K562 (cell line): Measurements from ENCODE around the gene DPCD. TPM values are rescaled to one million over a fixed set of nuclear protein-coding genes. Genes with fewer than 3 reads are reported as not detected.

Experiments used
- ATAC-seq: fragments of 200-7000 bp; cut with Tn5 transposase; 3 replicates; pipeline ENCODE4 v1.9.1; 2020; ENCODE audit warnings: moderate library complexity
- Bru-seq: library from RNA; stranded (reverse); fragments of 400-500 nt; gene quantifications from one replicate; lab custom pipeline; 2021; lab: Mats Ljungman, UMichigan
- BruChase-seq, 2 experiments: library from RNA; stranded (reverse); fragments of 400-500 nt; gene quantifications; one replicate each; lab custom pipeline; 2021; lab: Mats Ljungman, UMichigan
- BruUV-seq: library from RNA; stranded (reverse); fragments of 400-500 nt; replicated peaks from 2 replicates; lab custom pipeline; 2021; lab: Mats Ljungman, UMichigan
- CTCF ChIA-PET: fragments of 300-600 bp; formaldehyde crosslinking; extraction: SDS; loops from one replicate; lab custom pipeline; 2021; ENCODE audit warnings: low intra/inter-chr PET ratio; lab: Yijun Ruan, JAX
- POLR2A ChIA-PET: fragments of 300-600, 350-650 bp; sonication (Branson Sonifier 250); formaldehyde crosslinking; extraction: SDS; loops from one replicate; lab custom pipeline; 2021; ENCODE audit warnings: antibody characterized with exemption, inconsistent platforms; lab: Yijun Ruan, JAX
- DNase-seq, 4 experiments: peaks; one replicate each; pipeline versions ENCODE4 v3.0.0 to v3.0.0-alpha.2; 2011 to 2018; ENCODE audit warnings: low spot score in 3 of 4, mixed read lengths in 3 of 4; ENCODE audit errors: extremely low read depth in 1 of 4
- FAIRE-seq: peaks from 2 replicates; lab custom pipeline; 2011; peaks lifted over from hg19 to GRCh38; lab: Jason Lieb, UNC
- H2AFZ ChIP-seq: 2 replicates; pipeline ENCODE4 v1.6.0; 2011; ENCODE audit warnings: low read depth, low read length, control low read depth, inconsistent platforms
- H3K27ac ChIP-seq: fragments of 200-600 bp; 3 replicates; pipeline ENCODE4 v1.8.0; 2011; ENCODE audit warnings: low read depth, mild to moderate bottlenecking, control low read depth, inconsistent platforms, low read length, moderate library complexity, mixed read lengths; ENCODE audit errors: extremely low read depth
- H3K27me3 ChIP-seq, 2 experiments: fragments of 300-600 bp in 1 of 2; 2 replicates in 1 of 2; 3 replicates in 1 of 2; pipeline versions ENCODE4 v1.6.0 to v1.8.0; 2011; ENCODE audit warnings: inconsistent platforms in 2 of 2, low read length in 2 of 2, mild to moderate bottlenecking in 1 of 2, mixed read lengths in 1 of 2, moderate library complexity in 1 of 2; ENCODE audit not compliant: control insufficient read depth in 2 of 2, insufficient read depth in 2 of 2
- H3K36me3 ChIP-seq: fragments of 300-600 bp; 3 replicates; pipeline ENCODE4 v1.8.0; 2011; ENCODE audit warnings: mild to moderate bottlenecking, low read length, inconsistent platforms; ENCODE audit not compliant: control insufficient read depth, insufficient read depth
- H3K4me1 ChIP-seq, 2 experiments: fragments of 200-600 bp in 1 of 2; replicated peaks in 1 of 2; 2 replicates in 1 of 2; 3 replicates in 1 of 2; pipeline versions ENCODE4 v1.5.1 to v1.8.0; 2011; ENCODE audit warnings: inconsistent platforms in 2 of 2, low read length in 2 of 2, mild to moderate bottlenecking in 1 of 2, mixed read lengths in 1 of 2, moderate library complexity in 1 of 2; ENCODE audit not compliant: control insufficient read depth in 2 of 2, insufficient read depth in 2 of 2
- H3K4me2 ChIP-seq: 2 replicates; pipeline ENCODE4 v1.6.1; 2011; ENCODE audit warnings: low read length, control low read depth, inconsistent platforms, mixed read lengths; ENCODE audit not compliant: insufficient read depth
- H3K4me3 ChIP-seq: fragments of 200-600 bp; sonication (generic), shearing (Covaris generic); 2 replicates; pipeline ENCODE4 v1.5.1; 2016; ENCODE audit warnings: control low read depth, inconsistent platforms
- H3K79me2 ChIP-seq: fragments of 200-600 bp; 3 replicates; pipeline ENCODE4 v1.8.0; 2011; ENCODE audit warnings: low read length, inconsistent platforms; ENCODE audit not compliant: control insufficient read depth, insufficient read depth
- H3K9ac ChIP-seq, 2 experiments: 2 replicates each; pipeline versions ENCODE4 v1.6.0 to v1.6.1; 2011; ENCODE audit warnings: low read depth in 2 of 2, low read length in 2 of 2, control low read depth in 1 of 2, inconsistent platforms in 1 of 2, mild to moderate bottlenecking in 1 of 2, mixed read lengths in 1 of 2; ENCODE audit not compliant: insufficient read depth in 1 of 2
- H3K9me1 ChIP-seq: one replicate; pipeline ENCODE4 v1.6.0; 2011; ENCODE audit warnings: inconsistent platforms, mild to moderate bottlenecking, low read length, moderate library complexity; ENCODE audit not compliant: control insufficient read depth, insufficient read depth
- H3K9me3 ChIP-seq: replicated peaks from 2 replicates; pipeline ENCODE4 v1.5.1; 2011; ENCODE audit warnings: low read depth, low read length, inconsistent platforms; ENCODE audit not compliant: control insufficient read depth, insufficient read depth
- H4K20me1 ChIP-seq: replicated peaks from 2 replicates; pipeline ENCODE4 v1.6.1; 2011; ENCODE audit warnings: low read length, inconsistent platforms, mixed read lengths; ENCODE audit not compliant: control insufficient read depth, insufficient read depth
- ETV5 ChIP-seq: sonication (generic); formaldehyde crosslinking; IDR thresholded peaks from 2 replicates; pipeline ENCODE4 v1.4.0; 2020; ENCODE audit warnings: low read depth, mild to moderate bottlenecking, missing genetic modification reagents
- HNRNPUL1 ChIP-seq: fragments of 200-400 bp; formaldehyde crosslinking; IDR thresholded peaks from 2 replicates; pipeline ENCODE4 v1.6.1; 2017; ENCODE audit warnings: low read length
- KLF1 ChIP-seq: fragments of 450-650 bp; IDR thresholded peaks from 2 replicates; pipeline ENCODE4 v1.6.1; 2016; ENCODE audit warnings: missing genetic modification characterization, missing compliant biosample characterization
- RBM14 ChIP-seq: fragments of 200-400 bp; formaldehyde crosslinking; IDR thresholded peaks from 2 replicates; pipeline ENCODE4 v1.6.1; 2018; ENCODE audit warnings: low read depth, mild to moderate bottlenecking, low read length, moderate library complexity, borderline replicate concordance; ENCODE audit not compliant: insufficient read depth
- SETDB1 ChIP-seq: IDR thresholded peaks from one replicate; pipeline ENCODE4 v1.6.1; 2012; ENCODE audit warnings: low read length, control low read depth, inconsistent platforms
- WGBS: fragments of 100-300 bp; shearing (Covaris generic); methylation state at CpG from one replicate; pipeline ENCODE4 v1.1.6; 2016; ENCODE audit warnings: low coverage, mixed read lengths; ENCODE audit not compliant: insufficient coverage; ENCODE audit errors: missing lambda C conversion rate; 5-methylcytosine and 5-hydroxymethylcytosine counted together
- in situ Hi-C: fragments of 300-500 bp; cut with MboI; formaldehyde crosslinking; loops from 4 replicates; pipeline ENCODE4 v1.15.0; 2018; ENCODE audit warnings: inconsistent platforms, mixed read lengths
- intact Hi-C: fragments of 100-400 bp; cut with micrococcal nuclease; formaldehyde crosslinking; loops from 2 replicates; pipeline ENCODE4 v1.14.2; 2022
- long read RNA-seq, 3 experiments: library from polyadenylated mRNA in 2 of 3; library from RNA in 1 of 3; unstranded in 2 of 3; stranded (forward) in 1 of 3; transcript quantifications; one replicate each; pipeline ENCODE4 v2.0.0, GENCODE V29; 2019 to 2022
- polyA minus RNA-seq, 3 experiments: library from RNA; depleted of rRNA, polyadenylated mRNA; stranded (reverse); fragments of >200 nt; gene quantifications; 2 replicates each; pipeline ENCODE4 v1.2.3, GENCODE V29; 2011
- polyA plus RNA-seq, 8 experiments: library from polyadenylated mRNA; depleted of rRNA in 4 of 8; stranded (reverse) in 5 of 8; unstranded in 3 of 8; fragments of >200 nt; fragmentation: Nextera tagmentation in 2 of 8; fragmentation: Illumina TruSeq in 1 of 8; extraction: Ambion mirVana in 2 of 8; extraction: Trizol in 1 of 8; gene quantifications; 2 replicates each; pipeline versions ENCODE4 v1.2.1 to v1.2.3, GENCODE V29; 2011 to 2014; ENCODE audit warnings: inconsistent platforms in 1 of 8, missing spikeins in 1 of 8
- total RNA-seq, 7 experiments: library from RNA; depleted of rRNA in 6 of 7; stranded (reverse); fragments of >200 nt in 6 of 7; fragmentation: Illumina TruSeq in 2 of 7; extraction: Trizol in 2 of 7; gene quantifications; 2 replicates each; pipeline versions ENCODE4 v1.2.1 to v1.2.3, GENCODE V29; 2011 to 2021; ENCODE audit warnings: low replicate concordance in 1 of 7
- TF ChIP-seq, protein P1 (sequence below), 3 experiments: fragments of 200-800 bp in 1 of 3; sonication (Bioruptor generic) in 1 of 3; sonication (generic) in 1 of 3; formaldehyde crosslinking in 1 of 3; IDR thresholded peaks; 2 replicates each; pipeline versions ENCODE4 v1.6.1 to v1.8.0; 2016 to 2022; ENCODE audit warnings: mild to moderate bottlenecking in 2 of 3, missing compliant biosample characterization in 2 of 3, missing genetic modification characterization in 2 of 3, missing genetic modification reagents in 1 of 3
- TF ChIP-seq, protein P2 (sequence below): fragments of 450-650 bp; IDR thresholded peaks from 2 replicates; pipeline ENCODE4 v1.6.1; 2016
- TF ChIP-seq, protein P3 (sequence below): fragments of 200-800 bp; sonication (Bioruptor generic); IDR thresholded peaks from 2 replicates; pipeline ENCODE4 v1.6.1; 2017; ENCODE audit warnings: missing genetic modification characterization, missing compliant biosample characterization

The DPCD gene
- total RNA-seq (2011; cell fraction: chromatin; rRNA removed; ENCODE audit: low replicate concordance) = 4.7 and 9.8 TPM in 2 replicates
- total RNA-seq (2011; cell fraction: nucleolus; rRNA removed) = 4.9 and 6.3 TPM in 2 replicates
- total RNA-seq (2011; cell fraction: nucleoplasm; rRNA removed) = 7.3 and 8.6 TPM in 2 replicates
- total RNA-seq (2014; rRNA removed) (17.2 and 19.6 TPM in 2 replicates), total RNA-seq (2014; rRNA removed; fragmentation: Illumina TruSeq; extraction: Trizol) (15.0 and 15.7 TPM in 2 replicates), total RNA-seq (2015; rRNA removed; fragmentation: Illumina TruSeq; extraction: Trizol) (15.5 and 19.4 TPM in 2 replicates), total RNA-seq (2021) (10.0 and 12.1 TPM in 2 replicates), polyA plus RNA-seq (2011; rRNA removed) (35.1 and 44.5 TPM in 2 replicates), polyA plus RNA-seq (2014; fragmentation: Illumina TruSeq; extraction: Trizol) (18.8 and 20.0 TPM in 2 replicates), polyA plus RNA-seq (2014; fragmentation: Nextera tagmentation; extraction: Ambion mirVana) (10 to 100 TPM; 37.6 to 45.2 TPM), polyA plus RNA-seq (2014; rRNA removed) (20.3 and 25.2 TPM in 2 replicates), polyA minus RNA-seq (2011; rRNA and poly(A)+ RNA removed) (19.8 and 20.4 TPM in 2 replicates), Bru-seq, nascent RNA (percentile 51 among the genes with signal in this experiment), BruChase-seq, experiment 1, labeled RNA remaining after a 2-hour chase (percentile 45 among the genes with signal in this experiment), BruChase-seq, experiment 2, labeled RNA remaining after a 6-hour chase (percentile 45 among the genes with signal in this experiment)
- 30.7 and 37.5 TPM in 2 replicates for polyA plus RNA-seq (2011; cell fraction: cytosol; rRNA removed)
- polyA plus RNA-seq (2011; cell fraction: nucleus; rRNA removed) = 21.2 and 22.3 TPM in 2 replicates
- polyA plus RNA-seq (2012) = 13.9 and 26.4 TPM in 2 replicates
- polyA minus RNA-seq (2011; cell fraction: cytosol; rRNA and poly(A)+ RNA removed) = 1.6 and 6.1 TPM in 2 replicates
- polyA minus RNA-seq (2011; cell fraction: nucleus; rRNA and poly(A)+ RNA removed) = 5.5 and 5.8 TPM in 2 replicates
- long read RNA-seq, experiment 1, transcript DPCD-202 (6 exons, 858 nt) = major isoform, 22 of 25 reads
- long read RNA-seq, experiment 1, partial matches to known transcripts = 0 of 25 reads
- long read RNA-seq, experiment 1, other reads (novel, unspliced or antisense) = 3 of 25 reads
- long read RNA-seq, experiment 2, transcript DPCD-202 (6 exons, 858 nt) = major isoform, 12 of 17 reads
- long read RNA-seq, experiment 2, partial matches to known transcripts = 0 of 17 reads
- long read RNA-seq, experiment 2, other reads (novel, unspliced or antisense) = 5 of 17 reads
- long read RNA-seq, experiment 3, transcript DPCD-202 (6 exons, 858 nt) = major isoform, 16 of 19 reads
- long read RNA-seq, experiment 3, partial matches to known transcripts = 1 of 19 reads
- long read RNA-seq, experiment 3, other reads (novel, unspliced or antisense) = 2 of 19 reads

DNA sequence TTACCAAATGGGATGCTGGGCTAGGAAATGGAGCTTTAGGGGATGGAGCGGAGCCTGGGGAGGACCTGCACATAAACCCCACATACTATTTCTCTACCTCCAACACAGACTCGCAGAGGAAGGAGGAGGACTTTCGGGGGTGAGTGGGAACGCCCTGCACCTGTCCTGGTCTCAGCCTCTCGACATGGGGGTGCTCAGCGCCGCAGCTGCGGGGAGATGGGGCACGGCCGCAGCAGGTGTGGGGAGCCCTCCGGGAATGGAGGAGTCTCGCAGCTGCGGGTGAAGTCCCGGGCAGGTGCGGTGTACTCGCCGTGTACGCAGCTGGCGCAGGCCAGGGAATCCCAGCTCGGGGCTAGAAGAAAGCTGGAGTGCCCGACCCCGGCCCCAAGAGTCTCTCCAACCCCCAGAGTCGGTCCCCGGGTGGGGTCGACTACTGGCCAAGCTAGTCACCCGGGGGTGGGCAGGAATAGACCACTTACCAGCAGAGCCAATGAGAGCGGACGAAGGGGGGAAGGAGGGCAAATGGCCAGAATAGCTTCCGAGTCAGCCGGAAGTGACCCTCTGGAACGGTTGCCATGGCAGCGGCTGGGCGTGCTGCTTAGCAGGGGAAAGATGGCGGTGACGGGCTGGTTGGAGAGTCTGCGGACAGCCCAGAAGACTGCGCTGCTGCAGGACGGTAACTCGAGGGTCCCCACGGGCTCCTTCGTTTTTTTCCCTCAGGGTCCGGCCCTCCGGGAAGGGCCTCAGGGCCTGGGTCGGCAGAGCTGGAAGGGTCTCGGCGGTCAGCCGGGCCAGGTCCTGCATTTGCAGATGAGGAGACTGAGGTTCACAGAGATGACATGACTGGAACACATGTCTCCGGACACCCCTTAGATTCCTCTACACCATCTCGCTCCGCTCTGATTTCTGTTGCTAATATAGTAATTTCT, at the start of gene DPCD, which contains the start of gene POLL:
DPCD (plus strand) TSS at position 597 of the 929 bp plus-strand sequence; CDS start at position 613, 16 bp downstream.
POLL (minus strand) TSS at position 533 of the 929 bp plus-strand sequence. CDS start 897 bp downstream, outside the sequence.
- peak; percentile 98 for FAIRE-seq
- ChIA-PET CTCF (no interaction called here), POLR2A (interaction anchor here (0.6 to 1.8 kb wide), 5 partner anchors 9 to 575 kb away, joined by 3 to 5 read pairs (median 4); no protein-coding TSS in a partner anchor)
- Histone ChIP-seq H4K20me1 (no peaks in the 10 kb centered on the region), H3K36me3 (peaks cover 22% of the 10 kb centered on the region; the same call in 2 of the 3 replicates), H3K4me2 (peak within 1 kb of the TSS; percentile 93), H3K27ac (peak within 1 kb of the TSS; percentile 60), H3K79me2 (peaks cover 15% of the 10 kb centered on the region), H3K27me3 (no peaks in the 10 kb centered on the region), H3K9ac (peak within 1 kb of the TSS; percentile 84 to 93), H3K4me3 (peak within 1 kb of the TSS; percentile 86), H2AFZ (peak within 1 kb of the TSS; percentile 89), H3K4me1 (peaks cover 2 to 11% of the 10 kb centered on the region in 2 experiments; a peak in 2 of 5 replicates), H3K9me1 (no peaks in the 10 kb centered on the region), H3K9me3 (no peaks in the 10 kb centered on the region)
- TSS peak; percentile 61 for BruUV-seq
- peak; percentile 88 to 95 (median 90) for DNase-seq
- WGBS = 1% methylated on average over 36 of the region's 50 CpGs
- in situ Hi-C loops = no loop called here
- intact Hi-C loops = no loop called here
- peak; percentile 98 for ATAC-seq
- no peak for TF ChIP-seq ETV5
- no peak for TF ChIP-seq RBM14
- no peak for TF ChIP-seq HNRNPUL1
- TF ChIP-seq SETDB1 = no peak
- TF ChIP-seq, protein P1, sequence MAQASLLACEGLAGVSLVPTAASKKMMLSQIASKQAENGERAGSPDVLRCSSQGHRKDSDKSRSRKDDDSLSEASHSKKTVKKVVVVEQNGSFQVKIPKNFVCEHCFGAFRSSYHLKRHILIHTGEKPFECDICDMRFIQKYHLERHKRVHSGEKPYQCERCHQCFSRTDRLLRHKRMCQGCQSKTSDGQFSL (CRISPR knock-in tag; IDR thresholded peaks at IDR 0.05) = no peak
- TF ChIP-seq, protein P1 (tag; IDR thresholded peaks at IDR 0.05) = no peak
- no peak for TF ChIP-seq KLF1 (tag)
- TF ChIP-seq, protein P2, sequence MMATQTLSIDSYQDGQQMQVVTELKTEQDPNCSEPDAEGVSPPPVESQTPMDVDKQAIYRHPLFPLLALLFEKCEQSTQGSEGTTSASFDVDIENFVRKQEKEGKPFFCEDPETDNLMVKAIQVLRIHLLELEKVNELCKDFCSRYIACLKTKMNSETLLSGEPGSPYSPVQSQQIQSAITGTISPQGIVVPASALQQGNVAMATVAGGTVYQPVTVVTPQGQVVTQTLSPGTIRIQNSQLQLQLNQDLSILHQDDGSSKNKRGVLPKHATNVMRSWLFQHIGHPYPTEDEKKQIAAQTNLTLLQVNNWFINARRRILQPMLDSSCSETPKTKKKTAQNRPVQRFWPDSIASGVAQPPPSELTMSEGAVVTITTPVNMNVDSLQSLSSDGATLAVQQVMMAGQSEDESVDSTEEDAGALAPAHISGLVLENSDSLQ = peak; percentile 59
- TF ChIP-seq, protein P3, sequence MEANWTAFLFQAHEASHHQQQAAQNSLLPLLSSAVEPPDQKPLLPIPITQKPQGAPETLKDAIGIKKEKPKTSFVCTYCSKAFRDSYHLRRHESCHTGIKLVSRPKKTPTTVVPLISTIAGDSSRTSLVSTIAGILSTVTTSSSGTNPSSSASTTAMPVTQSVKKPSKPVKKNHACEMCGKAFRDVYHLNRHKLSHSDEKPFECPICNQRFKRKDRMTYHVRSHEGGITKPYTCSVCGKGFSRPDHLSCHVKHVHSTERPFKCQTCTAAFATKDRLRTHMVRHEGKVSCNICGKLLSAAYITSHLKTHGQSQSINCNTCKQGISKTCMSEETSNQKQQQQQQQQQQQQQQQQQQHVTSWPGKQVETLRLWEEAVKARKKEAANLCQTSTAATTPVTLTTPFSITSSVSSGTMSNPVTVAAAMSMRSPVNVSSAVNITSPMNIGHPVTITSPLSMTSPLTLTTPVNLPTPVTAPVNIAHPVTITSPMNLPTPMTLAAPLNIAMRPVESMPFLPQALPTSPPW (CRISPR knock-in tag) = peak; percentile 86
